K562 (cell line): Measurements from ENCODE around the gene RPL27. TPM values are rescaled to one million over a fixed set of nuclear protein-coding genes. Genes with fewer than 3 reads are reported as not detected.

Source experiments
- CHAMP1 ChIP-seq: fragments of 450-650 bp; IDR thresholded peaks from 2 replicates; pipeline ENCODE4 v1.6.1; 2016; ENCODE audit warnings: mild to moderate bottlenecking
- CTCF ChIP-seq, 3 experiments: IDR thresholded peaks in 2 of 3; conservative IDR thresholded peaks in 1 of 3; 2 replicates each; pipeline ENCODE4 v1.5.1; 2011 to 2012; ENCODE audit warnings: low read length in 3 of 3, mild to moderate bottlenecking in 3 of 3, control low read depth in 2 of 3, improper control_type of control experiment in 1 of 3, inconsistent platforms in 1 of 3, low read depth in 1 of 3, mixed read lengths in 1 of 3, moderate library complexity in 1 of 3; ENCODE audit not compliant: insufficient read depth in 2 of 3
- FOXM1 ChIP-seq, 2 experiments: fragments of 450-650 bp in 1 of 2; sonication (generic) in 1 of 2; formaldehyde crosslinking in 1 of 2; IDR thresholded peaks; 2 replicates each; pipeline versions ENCODE4 v1.6.1 to v1.9.0; 2017 to 2022; ENCODE audit warnings: low read depth in 2 of 2, mild to moderate bottlenecking in 2 of 2, missing genetic modification reagents in 1 of 2, moderate library complexity in 1 of 2
- FOXP4 ChIP-seq: sonication (generic); formaldehyde crosslinking; IDR thresholded peaks from 2 replicates; pipeline ENCODE4 v1.8.0; 2022; ENCODE audit warnings: mild to moderate bottlenecking, missing genetic modification reagents, borderline replicate concordance
- ILK ChIP-seq: fragments of 450-650 bp; IDR thresholded peaks from 2 replicates; pipeline ENCODE4 v1.6.1; 2016; ENCODE audit warnings: missing genetic modification characterization, low read depth, mild to moderate bottlenecking, missing compliant biosample characterization, moderate library complexity, borderline replicate concordance
- L3MBTL2 ChIP-seq: fragments of 450-650 bp; IDR thresholded peaks from 2 replicates; pipeline ENCODE4 v1.6.1; 2016; ENCODE audit warnings: mild to moderate bottlenecking, moderate library complexity
- PCBP2 ChIP-seq: fragments of 200-400 bp; formaldehyde crosslinking; IDR thresholded peaks from 2 replicates; pipeline ENCODE4 v1.6.1; 2018; ENCODE audit warnings: low read length, low read depth, mild to moderate bottlenecking, moderate library complexity; ENCODE audit not compliant: poor library complexity, severe bottlenecking
- PHF21A ChIP-seq: fragments of 450-650 bp; IDR thresholded peaks from 2 replicates; pipeline ENCODE4 v1.6.1; 2017; ENCODE audit warnings: low read depth, borderline replicate concordance
- PRPF4 ChIP-seq: fragments of 200-400 bp; formaldehyde crosslinking; IDR thresholded peaks from one replicate; pipeline ENCODE4 v1.6.1; 2017; ENCODE audit warnings: low read length, low read depth, mild to moderate bottlenecking; ENCODE audit not compliant: insufficient read depth, poor library complexity, severe bottlenecking
- PYGO2 ChIP-seq: fragments of 450-650 bp; IDR thresholded peaks from 2 replicates; pipeline ENCODE4 v1.6.1; 2016; ENCODE audit warnings: mild to moderate bottlenecking, missing genetic modification characterization, moderate library complexity, missing compliant biosample characterization
- SIX5 ChIP-seq, 2 experiments: IDR thresholded peaks; 2 replicates each; pipeline ENCODE4 v1.6.1; 2011; ENCODE audit warnings: low read length in 2 of 2, borderline replicate concordance in 1 of 2, low read depth in 1 of 2, mild to moderate bottlenecking in 1 of 2, moderate library complexity in 1 of 2; ENCODE audit not compliant: insufficient read depth in 1 of 2
- SMAD3 ChIP-seq: fragments of 450-650 bp; formaldehyde crosslinking; conservative IDR thresholded peaks from 2 replicates; pipeline ENCODE4 v1.4.0; 2020; ENCODE audit warnings: mild to moderate bottlenecking
- SMARCA4 ChIP-seq: fragments of 450-650 bp; IDR thresholded peaks from 2 replicates; pipeline ENCODE4 v1.6.1; 2016
- TBL1XR1 ChIP-seq, 2 experiments: IDR thresholded peaks; 2 replicates each; pipeline ENCODE4 v1.6.1; 2012; ENCODE audit warnings: improper control_type of control experiment in 2 of 2, low read length in 2 of 2, mild to moderate bottlenecking in 1 of 2
- TCF7 ChIP-seq: sonication (generic); IDR thresholded peaks from 2 replicates; pipeline ENCODE4 v1.6.1; 2016; ENCODE audit warnings: antibody characterized with exemption, borderline replicate concordance
- THRA ChIP-seq: fragments of 450-650 bp; IDR thresholded peaks from 2 replicates; pipeline ENCODE4 v1.6.1; 2017; ENCODE audit warnings: mild to moderate bottlenecking, moderate library complexity
- ZBTB12 ChIP-seq: fragments of 250-450 bp; sonication (Bioruptor Pico); IDR thresholded peaks from 2 replicates; pipeline ENCODE4 v1.4.0; 2020
- ZNF77 ChIP-seq: fragments of 250-450 bp; sonication (Bioruptor Pico); IDR thresholded peaks from 2 replicates; pipeline ENCODE4 v1.5.0; 2020
- polyA plus RNA-seq, 8 experiments: library from polyadenylated mRNA; depleted of rRNA in 4 of 8; stranded (reverse) in 5 of 8; unstranded in 3 of 8; fragments of >200 nt; fragmentation: Nextera tagmentation in 2 of 8; fragmentation: Illumina TruSeq in 1 of 8; extraction: Ambion mirVana in 2 of 8; extraction: Trizol in 1 of 8; gene quantifications; 2 replicates each; pipeline versions ENCODE4 v1.2.1 to v1.2.3, GENCODE V29; 2011 to 2014; ENCODE audit warnings: inconsistent platforms in 1 of 8, missing spikeins in 1 of 8
- total RNA-seq, 7 experiments: library from RNA; depleted of rRNA in 6 of 7; stranded (reverse); fragments of >200 nt in 6 of 7; fragmentation: Illumina TruSeq in 2 of 7; extraction: Trizol in 2 of 7; gene quantifications; 2 replicates each; pipeline versions ENCODE4 v1.2.1 to v1.2.3, GENCODE V29; 2011 to 2021; ENCODE audit warnings: low replicate concordance in 1 of 7

Gene RPL27
- total and polyA plus RNA-seq, 9 of the 15 experiments (the other 6 are each of a cell fraction or from before 2014, with no cell fraction given), result 1,539 to 6,155 (median 3,710) TPM

GRCh38 chr17:43003542-43004172 lies 5.4 kb downstream of the RPL27 start (continued):
- TF ChIP-seq ZNF77 (CRISPR knock-in tag) (no peak), ZBTB12 (no peak), PHF21A (no peak), SIX5 (IDR thresholded peaks at IDR 0.05; ENCODE audit: borderline replicate concordance in 1 of 2, insufficient read depth in 1 of 2, low read depth in 1 of 2, low read length in 2 of 2) (no peak), ILK (tag) (no peak), FOXM1 (IDR thresholded peaks at IDR 0.05; ENCODE audit: low read depth) (no peak), FOXM1 (CRISPR knock-in tag; IDR thresholded peaks at IDR 0.05; ENCODE audit: low read depth) (no peak), CHAMP1 (no peak), PRPF4 (no peak), TBL1XR1 (IDR thresholded peaks at IDR 0.05; ENCODE audit: low read length in 2 of 2) (no peak), TCF7 (no peak), FOXP4 (no peak), THRA (no peak), CTCF (IDR thresholded peaks at IDR 0.05 in 2 of 3, conservative IDR thresholded peaks at IDR 0.05 in 1 of 3; ENCODE audit: insufficient read depth in 2 of 3, low read depth in 1 of 3, low read length in 3 of 3) (peak in 2 of 3 experiments; percentile 21 to 30; a peak in 3 of 6 replicates), L3MBTL2 (no peak), SMAD3 (CRISPR knock-in tag) (no peak), PYGO2 (tag) (no peak), PCBP2 (no peak), SMARCA4 (no peak)
